CD4-positive, alpha-beta memory T cell (primary cell): Measurements from ENCODE around the gene CLGN. TPM values are rescaled to one million over a fixed set of nuclear protein-coding genes. Genes with fewer than 3 reads are reported as not detected.

Experiments used
- CTCF ChIA-PET: fragments of 350-600 bp; sonication (Branson Sonifier 250); formaldehyde crosslinking; loops from one replicate; lab custom pipeline; 2021; ENCODE audit warnings: inconsistent platforms; ENCODE audit not compliant: partially characterized antibody; lab: Charles Lee
- POLR2A ChIA-PET: fragments of 350-600 bp; sonication (Branson Sonifier 250); formaldehyde crosslinking; loops from one replicate; lab custom pipeline; 2021; ENCODE audit not compliant: partially characterized antibody; lab: Charles Lee
- DNase-seq, 5 donors: peaks; one replicate each; pipeline versions ENCODE4 v3.0.0 to v3.0.0-alpha.2; 2020 to 2022; ENCODE audit warnings: mixed read lengths in 1 of 5
- H3K27ac ChIP-seq: one replicate; pipeline ENCODE4 v1.7.0; 2013; ENCODE audit warnings: low read depth, low read length
- H3K27me3 ChIP-seq: 2 replicates; pipeline ENCODE4 v1.7.0; 2013; ENCODE audit warnings: mild to moderate bottlenecking, low read length, moderate library complexity; ENCODE audit not compliant: insufficient read depth
- H3K36me3 ChIP-seq: 2 replicates; pipeline ENCODE4 v1.7.0; 2013; ENCODE audit warnings: mild to moderate bottlenecking, low read length, moderate library complexity; ENCODE audit not compliant: insufficient read depth
- H3K4me1 ChIP-seq: 2 replicates; pipeline ENCODE4 v1.7.0; 2013; ENCODE audit warnings: mild to moderate bottlenecking, low read length, moderate library complexity; ENCODE audit not compliant: insufficient read depth
- H3K4me3 ChIP-seq, 2 donors: one replicate each; pipeline ENCODE4 v1.7.0; 2013; ENCODE audit warnings: low read length in 2 of 2, mild to moderate bottlenecking in 1 of 2
- H3K9me3 ChIP-seq, 2 donors: one replicate each; pipeline ENCODE4 v1.7.0; 2013; ENCODE audit warnings: low read length in 2 of 2, control low read depth in 1 of 2; ENCODE audit not compliant: control insufficient read depth in 1 of 2
- H3K27ac Mint-ChIP-seq, 7 donors: one replicate each; pipeline ENCODE4 v1.8.0; 2020 to 2021; ENCODE audit warnings: mixed read lengths in 7 of 7, mild to moderate bottlenecking in 6 of 7, inconsistent platforms in 3 of 7, moderate library complexity in 3 of 7
- H3K27me3 Mint-ChIP-seq, 2 donors: one replicate each; pipeline ENCODE4 v1.8.0; 2020 to 2021; ENCODE audit warnings: mixed read lengths in 2 of 2
- H3K36me3 Mint-ChIP-seq, 2 donors: one replicate each; pipeline ENCODE4 v1.8.0; 2020 to 2021; ENCODE audit warnings: mixed read lengths in 2 of 2, inconsistent platforms in 1 of 2, mild to moderate bottlenecking in 1 of 2
- H3K4me1 Mint-ChIP-seq, 4 donors: one replicate each; pipeline ENCODE4 v1.8.0; 2020 to 2021; ENCODE audit warnings: mixed read lengths in 4 of 4, mild to moderate bottlenecking in 1 of 4
- H3K4me3 Mint-ChIP-seq, 8 donors: one replicate each; pipeline ENCODE4 v1.8.0; 2020 to 2021; ENCODE audit warnings: mixed read lengths in 8 of 8, mild to moderate bottlenecking in 7 of 8, moderate library complexity in 6 of 8, inconsistent platforms in 3 of 8
- H3K9me3 Mint-ChIP-seq, 8 donors: one replicate each; pipeline ENCODE4 v1.8.0; 2020 to 2021; ENCODE audit warnings: mixed read lengths in 8 of 8, mild to moderate bottlenecking in 5 of 8, inconsistent platforms in 3 of 8, moderate library complexity in 1 of 8
- intact Hi-C: fragments of 100-400 bp; cut with micrococcal nuclease; formaldehyde crosslinking; loops from one replicate; pipeline ENCODE4 v1.15.1; 2023
- polyA plus RNA-seq, 2 donors: library from polyadenylated mRNA; unstranded; fragments of 300-500 nt; fragmentation: Illumina TruSeq; gene quantifications; one replicate each; pipeline ENCODE4 v1.2.3, GENCODE V29; 2021
- total RNA-seq, 2 experiments: library from RNA; stranded (reverse); gene quantifications; one replicate each; pipeline ENCODE4 v1.2.3, GENCODE V29; 2021

Gene CLGN
- total and polyA plus RNA-seq, 4 experiments from 2014 or later, result not detected

DNA sequence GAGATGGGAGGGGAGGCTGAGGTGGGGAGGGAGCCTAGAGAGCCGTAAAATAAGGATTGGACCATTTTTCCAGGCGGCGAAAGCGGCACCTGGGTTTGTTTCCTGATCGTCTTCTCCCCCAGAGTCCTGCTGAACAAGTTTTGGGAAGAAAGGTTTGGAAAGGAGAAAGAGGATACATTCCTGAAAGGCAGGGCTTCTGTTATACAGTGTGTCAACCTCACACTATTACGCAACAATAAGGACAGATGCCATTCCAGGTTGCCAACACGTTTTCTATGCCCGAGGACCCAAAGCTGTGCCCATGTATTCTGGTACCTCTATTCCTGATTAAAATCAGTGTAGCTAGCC lies 53.3 kb downstream of the CLGN start:
- H3K9me3 ChIP-seq, result no peaks in the 10 kb centered on the region
- peak overlapping the region; percentile 69 for H3K27ac ChIP-seq
- no peaks in the 10 kb centered on the region for H3K9me3 Mint-ChIP-seq
- peaks cover 24 to 41% (median 29%) of the 10 kb centered on the region in 4 donors for H3K4me1 Mint-ChIP-seq
- intact Hi-C loops, result loop anchor here (5.0 kb wide), 2 partner anchors 922 to 1072 kb away; partner anchors contain the start of genes NAA15, NDUFC1 and RAB33B
- H3K36me3 Mint-ChIP-seq, result no peaks in the 10 kb centered on the region
- H3K4me3 Mint-ChIP-seq, result peak overlapping the region in 3 of 8 donors; percentile 83 to 90 (median 87)
- ChIA-PET CTCF (interaction anchor here (1.2 to 4.3 kb wide), 6 partner anchors 9 to 150 kb away, joined by 3 to 119 read pairs (median 8); partner anchors contain the start of gene ELMOD2), POLR2A (interaction anchor here (0.6 to 2.6 kb wide), 9 partner anchors 10 to 335 kb away, joined by 3 to 17 read pairs (median 4); partner anchors contain the start of gene ELMOD2)
- H3K4me3 ChIP-seq, result peak overlapping the region; percentile 34 to 72
- no peaks in the 10 kb centered on the region for H3K27me3 ChIP-seq
- H3K27ac Mint-ChIP-seq, result peak overlapping the region in 6 of 7 donors; percentile 47 to 87 (median 76)
- no peaks in the 10 kb centered on the region for H3K36me3 ChIP-seq
- no peaks in the 10 kb centered on the region for H3K27me3 Mint-ChIP-seq
- H3K4me1 ChIP-seq, result peaks cover 23% of the 10 kb centered on the region
- DNase-seq, result no peak

DNA sequence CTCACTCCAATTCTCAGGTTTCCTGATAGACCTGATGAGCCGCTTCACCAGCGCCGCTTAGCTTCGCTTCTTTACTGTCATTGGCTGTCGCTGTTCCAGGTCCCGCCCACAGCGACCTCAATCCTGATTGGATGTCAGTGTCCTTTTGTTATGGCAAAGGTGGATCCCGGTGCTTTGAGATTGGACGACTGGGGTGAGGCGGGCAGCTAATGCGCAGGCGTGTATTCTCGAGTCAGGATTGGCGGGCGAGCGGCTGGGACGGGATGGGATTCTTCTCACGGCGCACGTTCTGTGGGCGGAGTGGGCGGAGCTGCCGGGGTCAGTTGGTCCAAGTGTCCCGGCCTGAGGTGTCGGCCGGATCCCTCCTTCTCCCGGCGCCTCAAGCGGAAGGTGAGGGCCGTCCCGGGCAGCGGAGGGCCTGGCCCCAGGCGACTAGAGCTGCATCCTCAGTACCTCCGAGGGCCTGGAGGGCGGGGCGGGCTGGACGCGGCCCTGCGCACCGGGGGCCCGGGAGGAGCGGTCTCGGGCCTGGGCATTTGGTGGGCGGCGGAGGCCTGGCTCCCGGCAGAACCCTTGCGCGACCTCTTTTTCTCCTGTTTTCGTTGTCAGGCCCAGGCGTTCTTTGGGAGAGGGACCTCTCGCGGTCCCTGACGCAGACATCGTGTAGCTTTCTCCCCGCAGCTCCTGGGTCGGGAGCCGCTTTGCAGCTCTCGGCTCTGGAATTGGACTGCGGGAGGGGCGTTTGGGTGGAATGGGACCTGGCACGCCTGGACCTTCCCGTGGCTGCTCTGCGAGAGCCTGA lies 53.9 kb downstream of the CLGN start, which contains the start of gene SCOC:
Gene SCOC, plus strand, starts transcription at position 319 of the 802 bp plus-strand sequence. CDS start 5,525 bp downstream, outside the sequence.
- peaks cover 23% of the 10 kb centered on the region for H3K4me1 ChIP-seq
- peak within 1 kb of the TSS; percentile 72 to 75 for H3K4me3 ChIP-seq
- intact Hi-C loops, result loop anchor here (1.0 to 5.0 kb wide), 7 partner anchors 13 to 1071 kb away; partner anchors contain the start of genes ELMOD2, MAML3, NAA15 and NDUFC1
- H3K27ac Mint-ChIP-seq, result peak within 1 kb of the TSS in 6 of 7 donors; percentile 47 to 87 (median 76)
- H3K27ac ChIP-seq, result peak within 1 kb of the TSS; percentile 69
- H3K4me1 Mint-ChIP-seq, result peaks cover 24 to 37% (median 28%) of the 10 kb centered on the region in 4 donors
- no peaks in the 10 kb centered on the region for H3K9me3 Mint-ChIP-seq
- no peaks in the 10 kb centered on the region for H3K36me3 ChIP-seq
- ChIA-PET POLR2A (interaction anchor here (0.6 to 2.6 kb wide), 12 partner anchors 10 to 1071 kb away, joined by 3 to 17 read pairs (median 4); partner anchors contain the start of genes ELMOD2, NDUFC1 and RAB33B), CTCF (interaction anchor here (0.7 to 4.3 kb wide), 9 partner anchors 9 to 223 kb away, joined by 3 to 119 read pairs (median 3); partner anchors contain the start of gene ELMOD2)
- no peaks in the 10 kb centered on the region for H3K27me3 Mint-ChIP-seq
- peak; percentile 95 to 99 (median 96) for DNase-seq
- H3K27me3 ChIP-seq, result no peaks in the 10 kb centered on the region
- H3K36me3 Mint-ChIP-seq, result no peaks in the 10 kb centered on the region
- H3K9me3 ChIP-seq, result no peaks in the 10 kb centered on the region
- peak within 1 kb of the TSS in 3 of 8 donors; percentile 83 to 90 (median 87) for H3K4me3 Mint-ChIP-seq

DNA sequence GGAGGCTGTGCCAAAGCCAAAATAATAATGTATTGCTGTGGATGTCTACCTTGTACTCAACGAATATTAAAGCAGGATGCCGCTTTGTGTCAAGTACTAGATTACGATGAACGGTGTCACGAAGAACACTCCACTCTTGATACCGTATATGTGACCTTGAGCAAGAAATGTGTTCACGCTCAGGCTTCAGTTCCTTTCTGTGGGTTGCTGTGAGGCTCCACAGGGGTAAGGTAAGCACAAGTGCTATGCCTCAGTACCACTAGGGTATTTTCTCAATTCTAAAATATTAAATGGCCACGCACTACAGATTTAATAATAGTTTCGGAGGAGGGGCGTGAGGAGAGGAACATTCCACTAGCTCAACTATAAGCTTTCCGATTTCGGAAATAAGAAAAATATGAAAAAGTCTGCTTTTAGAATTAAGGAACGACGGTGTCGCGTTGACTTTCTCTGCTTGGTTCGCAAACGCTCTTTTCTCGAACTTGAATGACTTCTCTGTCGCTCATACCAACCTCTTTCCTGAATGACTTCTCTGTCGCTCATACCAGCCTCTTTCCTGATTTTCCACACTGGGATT lies 54.6 kb downstream of the CLGN start:
- Histone ChIP-seq H3K4me3 (peak overlapping the region; percentile 72 to 75), H3K9me3 (no peaks in the 10 kb centered on the region), H3K27me3 (no peaks in the 10 kb centered on the region), H3K27ac (peak overlapping the region; percentile 69), H3K36me3 (no peaks in the 10 kb centered on the region), H3K4me1 (peaks cover 23% of the 10 kb centered on the region)
- no peaks in the 10 kb centered on the region for H3K27me3 Mint-ChIP-seq
- H3K4me1 Mint-ChIP-seq, result peaks cover 24 to 37% (median 28%) of the 10 kb centered on the region in 4 donors
- no peak overlapping the region for H3K27ac Mint-ChIP-seq
- ChIA-PET CTCF (interaction anchor here (0.7 to 4.3 kb wide), 10 partner anchors 10 to 361 kb away, joined by 3 to 119 read pairs (median 3); partner anchors contain the start of gene ELMOD2), POLR2A (interaction anchor here (0.8 to 2.6 kb wide), 12 partner anchors 9 to 1071 kb away, joined by 3 to 17 read pairs (median 4); partner anchors contain the start of genes ELMOD2, NDUFC1 and RAB33B)
- no peaks in the 10 kb centered on the region for H3K9me3 Mint-ChIP-seq
- H3K4me3 Mint-ChIP-seq, result no peak overlapping the region
- no peaks in the 10 kb centered on the region for H3K36me3 Mint-ChIP-seq
- intact Hi-C loops, result loop anchor here (1.0 to 5.0 kb wide), 7 partner anchors 13 to 1071 kb away; partner anchors contain the start of genes ELMOD2, MAML3, NAA15 and NDUFC1
- DNase-seq, result peak; percentile 38 to 54 (median 49)

DNA sequence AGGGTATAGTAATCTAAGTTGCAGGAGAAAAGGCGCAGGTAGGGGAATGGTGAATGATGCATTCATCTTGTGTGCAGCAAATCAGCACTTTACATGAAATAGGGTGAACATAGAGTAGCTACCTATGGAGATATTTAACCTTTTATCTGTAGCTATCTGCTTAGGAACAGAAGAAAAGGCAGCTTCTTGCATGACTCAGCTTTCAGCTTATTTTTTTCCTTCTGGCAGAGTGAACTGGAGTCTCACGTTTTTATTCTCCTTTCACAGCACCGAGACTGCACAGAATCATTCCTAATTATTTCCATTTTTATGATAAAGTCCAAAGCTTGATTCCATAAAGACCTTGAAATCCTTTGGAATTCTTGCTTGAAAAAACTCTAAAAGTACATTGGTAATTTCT lies 58.8 kb downstream of the CLGN start:
- ChIA-PET CTCF (interaction anchor here (1.9 to 3.0 kb wide), 2 partner anchors 9 to 155 kb away, joined by 6 to 50 read pairs; partner anchors contain the start of gene ELMOD2), POLR2A (interaction anchor here (1.0 kb wide), 1 partner anchor 155 kb away, joined by 4 read pairs; the partner anchor contains the start of gene ELMOD2)
- H3K4me1 ChIP-seq, result peaks cover 5% of the 10 kb centered on the region
- intact Hi-C loops, result loop anchor here (10.0 kb wide), 1 partner anchor 634 kb away; no protein-coding TSS in a partner anchor
- DNase-seq, result no peak
- no peak overlapping the region for H3K27ac ChIP-seq
- no peaks in the 10 kb centered on the region for H3K36me3 ChIP-seq
- no peak overlapping the region for H3K4me3 ChIP-seq
- Mint-ChIP-seq H3K27ac (no peak overlapping the region), H3K9me3 (no peaks in the 10 kb centered on the region), H3K4me3 (no peak overlapping the region), H3K36me3 (no peaks in the 10 kb centered on the region), H3K27me3 (no peaks in the 10 kb centered on the region), H3K4me1 (peaks cover 0 to 4% (median 0%) of the 10 kb centered on the region in 4 donors)
- no peaks in the 10 kb centered on the region for H3K27me3 ChIP-seq
- H3K9me3 ChIP-seq, result no peaks in the 10 kb centered on the region

DNA sequence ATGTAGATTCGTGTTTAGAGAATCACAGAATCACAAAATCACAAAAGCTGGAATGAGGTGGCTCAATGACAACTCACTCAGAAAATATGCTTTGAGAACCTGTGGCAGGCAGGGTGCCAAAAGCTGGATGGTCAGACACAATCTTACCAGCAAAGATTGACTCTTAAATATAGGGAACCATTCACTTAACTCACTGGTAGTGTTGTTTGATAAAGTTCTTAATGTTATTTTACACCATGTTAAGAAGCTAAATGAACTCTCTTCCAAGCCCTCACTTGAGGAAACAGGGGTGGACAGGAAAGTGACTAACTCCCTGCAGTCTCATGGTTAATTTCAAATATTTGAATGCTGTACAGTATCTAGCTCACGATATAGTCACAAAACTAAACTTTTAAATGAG lies 59.7 kb downstream of the CLGN start:
- no peaks in the 10 kb centered on the region for H3K9me3 Mint-ChIP-seq
- Histone ChIP-seq H3K27me3 (no peaks in the 10 kb centered on the region), H3K4me3 (no peak overlapping the region), H3K4me1 (peaks cover 5% of the 10 kb centered on the region), H3K27ac (no peak overlapping the region), H3K36me3 (no peaks in the 10 kb centered on the region), H3K9me3 (no peaks in the 10 kb centered on the region)
- no peak for DNase-seq
- ChIA-PET POLR2A (no interaction called here), CTCF (interaction anchor here (0.7 to 3.0 kb wide), 4 partner anchors 8 to 355 kb away, joined by 3 to 50 read pairs (median 4); partner anchors contain the start of gene ELMOD2)
- H3K27ac Mint-ChIP-seq, result no peak overlapping the region
- intact Hi-C loops, result loop anchor here (10.0 kb wide), 1 partner anchor 633 kb away; no protein-coding TSS in a partner anchor
- no peak overlapping the region for H3K4me3 Mint-ChIP-seq
- H3K4me1 Mint-ChIP-seq, result peaks cover 0 to 4% (median 0%) of the 10 kb centered on the region in 4 donors
- H3K36me3 Mint-ChIP-seq, result no peaks in the 10 kb centered on the region
- no peaks in the 10 kb centered on the region for H3K27me3 Mint-ChIP-seq

DNA sequence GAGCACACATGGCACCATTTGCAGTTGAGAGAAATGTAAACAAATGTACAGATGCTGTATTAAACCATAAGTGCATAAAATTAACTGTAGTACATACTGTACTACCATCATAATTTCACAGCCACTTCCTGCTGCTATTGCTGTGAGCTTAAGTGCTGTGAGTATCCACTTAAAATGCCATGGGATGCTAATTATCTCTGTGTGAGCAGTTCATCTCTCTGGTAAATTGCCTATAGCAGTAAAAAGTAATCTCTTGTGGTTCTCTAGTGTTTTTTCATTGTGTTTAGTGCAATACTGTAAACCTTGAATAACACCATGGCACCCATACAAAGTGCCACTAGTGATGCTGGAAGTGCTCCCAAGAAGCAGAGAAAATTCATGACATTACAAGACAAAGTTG lies 63.9 kb downstream of the CLGN start:
- ChIA-PET CTCF (interaction anchor here (1.1 to 8.6 kb wide), 3 partner anchors 10 to 246 kb away, joined by 4 to 119 read pairs (median 6); partner anchors contain the start of gene SCOC), POLR2A (interaction anchor here (0.8 kb wide), 1 partner anchor 10 kb away, joined by 4 read pairs; the partner anchor contains the start of gene SCOC)
- Mint-ChIP-seq H3K36me3 (no peaks in the 10 kb centered on the region), H3K27me3 (peaks cover 0 to 2% of the 10 kb centered on the region in 2 donors), H3K27ac (no peak overlapping the region), H3K9me3 (no peaks in the 10 kb centered on the region), H3K4me3 (no peak overlapping the region), H3K4me1 (peaks cover 0 to 4% (median 4%) of the 10 kb centered on the region in 4 donors)
- intact Hi-C loops, result loop anchor here (10.0 kb wide), 1 partner anchor 629 kb away; no protein-coding TSS in a partner anchor
- Histone ChIP-seq H3K9me3 (no peaks in the 10 kb centered on the region), H3K4me3 (no peak overlapping the region), H3K36me3 (no peaks in the 10 kb centered on the region), H3K4me1 (no peaks in the 10 kb centered on the region), H3K27me3 (no peaks in the 10 kb centered on the region), H3K27ac (no peak overlapping the region)
- no peak for DNase-seq
